Brain microvascular endothelial cell (primary cell): ENCODE measurements around the gene GAP43.
A peak's percentile ranks its signal among the peaks of the same experiment; 100 is the strongest.

Source experiments
- DNase-seq: peaks from one replicate; pipeline ENCODE4 v3.0.0-alpha.2; 2020
- H3K27ac ChIP-seq: fragments of 250-450 bp; sonication (Bioruptor Pico); 2 replicates; pipeline ENCODE4 v1.5.1; 2020; ENCODE audit warnings: mild to moderate bottlenecking, moderate library complexity
- H3K27me3 ChIP-seq: fragments of 250-450 bp; sonication (Bioruptor Pico); replicated peaks from 2 replicates; pipeline ENCODE4 v1.5.1; 2020; ENCODE audit warnings: mild to moderate bottlenecking
- H3K36me3 ChIP-seq: fragments of 250-450 bp; sonication (Bioruptor Pico); replicated peaks from 2 replicates; pipeline ENCODE4 v1.5.1; 2020; ENCODE audit warnings: mild to moderate bottlenecking
- H3K4me3 ChIP-seq: 2 replicates; pipeline ENCODE4 v1.5.1; 2011; ENCODE audit warnings: low read depth, mild to moderate bottlenecking, control low read depth, low read length, moderate library complexity
- CTCF ChIP-seq: IDR thresholded peaks from 2 replicates; pipeline ENCODE4 v1.5.1; 2011; ENCODE audit warnings: low read depth, mild to moderate bottlenecking, moderate library complexity, low read length, control low read depth, inconsistent platforms; ENCODE audit errors: missing control alignments
- in situ Hi-C: cut with HindIII; loops from 2 replicates; pipeline ENCODE4 v1.10.0; 2017; ENCODE audit warnings: low sequenced_read_pairs, low pct_ligation_motif_present

Gene GAP43

GRCh38 chr3:115706311-115706829, 83.1 kb downstream of the GAP43 start:
- no peaks in the 10 kb centered on the region for H3K36me3 ChIP-seq
- TF ChIP-seq CTCF: no peak
- no peak overlapping the region for H3K4me3 ChIP-seq
- peak; percentile 51 for DNase-seq
- no peaks in the 10 kb centered on the region for H3K27me3 ChIP-seq
- no peak overlapping the region for H3K27ac ChIP-seq
- in situ Hi-C loops: no loop called here

GRCh38 chr3:115708540-115708939, 85.2 kb downstream of the GAP43 start:
- H3K27me3 ChIP-seq: no peaks in the 10 kb centered on the region
- in situ Hi-C loops: no loop called here
- TF ChIP-seq CTCF: no peak

GRCh38 chr3:115709093-115709492, 85.8 kb downstream of the GAP43 start:
- in situ Hi-C loops: no loop called here
- TF ChIP-seq CTCF: no peak
- H3K27ac ChIP-seq: no peak overlapping the region
- no peaks in the 10 kb centered on the region for H3K36me3 ChIP-seq
- no peak for DNase-seq
- H3K27me3 ChIP-seq: no peaks in the 10 kb centered on the region
- H3K4me3 ChIP-seq: no peak overlapping the region

More at GRCh38 chr3:115708540-115708939, 85.2 kb downstream of the GAP43 start:
- Histone ChIP-seq H3K27ac (no peak overlapping the region), H3K36me3 (no peaks in the 10 kb centered on the region), H3K4me3 (no peak overlapping the region)
- no peak for DNase-seq

GRCh38 chr3:115709931-115710330, 86.6 kb downstream of the GAP43 start:
- Histone ChIP-seq H3K27ac (no peak overlapping the region), H3K4me3 (no peak overlapping the region), H3K27me3 (no peaks in the 10 kb centered on the region), H3K36me3 (no peaks in the 10 kb centered on the region)
- no peak for DNase-seq
- in situ Hi-C loops: no loop called here
- TF ChIP-seq CTCF: no peak

GRCh38 chr3:115710799-115711198, 87.5 kb downstream of the GAP43 start:
- DNase-seq: peak; percentile 32

More at GRCh38 chr3:115710799-115711198, 87.5 kb downstream of the GAP43 start:
- in situ Hi-C loops: no loop called here
- H3K27ac ChIP-seq: no peak overlapping the region
- no peaks in the 10 kb centered on the region for H3K27me3 ChIP-seq
- no peak for TF ChIP-seq CTCF
- no peak overlapping the region for H3K4me3 ChIP-seq
- H3K36me3 ChIP-seq: no peaks in the 10 kb centered on the region
